NOMO-1 treated with DMSO at 0.1 percent for 48 hours (cell line): ENCODE measurements around the gene SPAG16.

Source experiments
- DNase-seq: peaks from one replicate; lab custom pipeline; 2025; ENCODE audit not compliant: unreplicated experiment; lab: John Stamatoyannopoulos, UW

SPAG16 gene

GRCh38 chr2:213284105-213285090 is at the start of gene SPAG16:
SPAG16 (plus strand) TSS chr2:213284464.
- peak; percentile 94 for DNase-seq

GRCh38 chr2:213234641-213235040 is 49.6 kb upstream of the SPAG16 start:
- no peak for DNase-seq

- no peak for DNase-seq
Observed at GRCh38 chr2:213235741-213236140, 48.5 kb upstream of the SPAG16 start.

- DNase-seq, result no peak
Observed at GRCh38 chr2:213237251-213237650, 47.0 kb upstream of the SPAG16 start.

- DNase-seq, result no peak
Observed at GRCh38 chr2:213237787-213238186, 46.5 kb upstream of the SPAG16 start.

- no peak for DNase-seq
Observed at GRCh38 chr2:213238753-213239495, 45.3 kb upstream of the SPAG16 start.

- no peak for DNase-seq
Observed at GRCh38 chr2:213241817-213242216, 42.4 kb upstream of the SPAG16 start.

GRCh38 chr2:213242653-213243052 is 41.6 kb upstream of the SPAG16 start:
- no peak for DNase-seq

- no peak for DNase-seq
Observed at GRCh38 chr2:213243189-213244044, 40.8 kb upstream of the SPAG16 start.

GRCh38 chr2:213246497-213247281 is 37.6 kb upstream of the SPAG16 start:
- DNase-seq, result peak; percentile 20

GRCh38 chr2:213247566-213247965 is 36.7 kb upstream of the SPAG16 start:
- DNase-seq, result no peak

- DNase-seq, result no peak
Observed at GRCh38 chr2:213248637-213249036, 35.6 kb upstream of the SPAG16 start.

GRCh38 chr2:213249502-213249901 is 34.8 kb upstream of the SPAG16 start:
- no peak for DNase-seq

GRCh38 chr2:213251618-213252017 is 32.6 kb upstream of the SPAG16 start:
- DNase-seq, result peak; percentile 36

GRCh38 chr2:213252206-213252605 is 32.1 kb upstream of the SPAG16 start:
- no peak for DNase-seq

GRCh38 chr2:213253162-213253561 is 31.1 kb upstream of the SPAG16 start:
- no peak for DNase-seq

- DNase-seq, result peak; percentile 62
Observed at GRCh38 chr2:213259266-213259665, 25.0 kb upstream of the SPAG16 start.

- DNase-seq, result no peak
Observed at GRCh38 chr2:213261237-213261636, 23.0 kb upstream of the SPAG16 start.

- DNase-seq, result no peak
Observed at GRCh38 chr2:213261715-213262114, 22.5 kb upstream of the SPAG16 start.

GRCh38 chr2:213265679-213266078 is 18.6 kb upstream of the SPAG16 start:
- DNase-seq, result no peak
